ENCODE results near the gene MTOR. TPM values are rescaled to one million over a fixed set of nuclear protein-coding genes. Genes with fewer than 3 reads are reported as not detected.

Gene MTOR
- polyA plus RNA-seq, 1 of the 3 experiments (the other 2 are of a cell fraction): 20.9 TPM

DNA sequence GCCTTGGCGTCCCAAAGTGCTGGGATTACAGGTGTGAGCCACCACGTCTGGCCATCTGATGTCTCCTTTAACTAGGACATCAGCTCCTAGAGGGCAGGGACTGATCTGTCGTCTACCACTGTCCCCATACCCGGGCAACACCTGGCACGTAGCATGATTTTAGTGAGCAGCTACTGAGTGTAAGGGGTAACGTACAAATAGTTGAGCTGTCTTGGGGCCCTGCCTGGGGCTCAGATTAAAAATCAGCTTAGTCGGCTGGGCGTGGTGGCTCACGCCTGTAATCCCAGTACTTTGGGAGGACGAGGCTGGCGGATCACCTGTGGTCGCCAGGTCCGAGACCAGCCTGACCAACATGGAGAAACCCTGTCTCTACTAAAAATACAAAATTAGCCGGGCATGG, 204.3 kb downstream of the MTOR start:
- no peak overlapping the region for H3K9ac ChIP-seq
- TF ChIP-seq GATA2 (CRISPR knock-in tag; IDR thresholded peaks at IDR 0.05) (no peak), RCOR1 (IDR thresholded peaks at IDR 0.05; ENCODE audit: low read length) (no peak), SIN3A (IDR thresholded peaks at IDR 0.05; ENCODE audit: borderline replicate concordance, low read depth, low read length) (no peak), NFIC (IDR thresholded peaks at IDR 0.05; ENCODE audit: borderline replicate concordance) (no peak), POLR2AphosphoS5 (IDR thresholded peaks at IDR 0.05; ENCODE audit: low read depth, low read length) (no peak), TAF1 (IDR thresholded peaks at IDR 0.05; ENCODE audit: borderline replicate concordance, low read depth, low read length) (no peak), FOXM1 (IDR thresholded peaks at IDR 0.05; ENCODE audit: low read depth) (no peak), ELF1 (IDR thresholded peaks at IDR 0.05) (no peak), TCF12 (IDR thresholded peaks at IDR 0.05) (no peak), YY1 (IDR thresholded peaks at IDR 0.05; ENCODE audit: low read depth) (no peak)
- TF ChIP-seq, protein P1, sequence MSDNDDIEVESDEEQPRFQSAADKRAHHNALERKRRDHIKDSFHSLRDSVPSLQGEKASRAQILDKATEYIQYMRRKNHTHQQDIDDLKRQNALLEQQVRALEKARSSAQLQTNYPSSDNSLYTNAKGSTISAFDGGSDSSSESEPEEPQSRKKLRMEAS (IDR thresholded peaks at IDR 0.05; ENCODE audit: low read depth): no peak
- TF ChIP-seq, protein P2, sequence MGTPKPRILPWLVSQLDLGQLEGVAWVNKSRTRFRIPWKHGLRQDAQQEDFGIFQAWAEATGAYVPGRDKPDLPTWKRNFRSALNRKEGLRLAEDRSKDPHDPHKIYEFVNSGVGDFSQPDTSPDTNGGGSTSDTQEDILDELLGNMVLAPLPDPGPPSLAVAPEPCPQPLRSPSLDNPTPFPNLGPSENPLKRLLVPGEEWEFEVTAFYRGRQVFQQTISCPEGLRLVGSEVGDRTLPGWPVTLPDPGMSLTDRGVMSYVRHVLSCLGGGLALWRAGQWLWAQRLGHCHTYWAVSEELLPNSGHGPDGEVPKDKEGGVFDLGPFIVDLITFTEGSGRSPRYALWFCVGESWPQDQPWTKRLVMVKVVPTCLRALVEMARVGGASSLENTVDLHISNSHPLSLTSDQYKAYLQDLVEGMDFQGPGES (IDR thresholded peaks at IDR 0.05; ENCODE audit: low read depth, low read length): no peak
- no peak overlapping the region for H3K27ac ChIP-seq (ENCODE audit: low read depth in 2 of 2, low read length in 1 of 2)
- peaks cover 0 to 17% of the 10 kb centered on the region in 2 experiments for H3K36me3 ChIP-seq (replicated peaks in 1 of 2; ENCODE audit: control insufficient read depth in 1 of 2, insufficient read depth in 2 of 2, low read length in 1 of 2)
- no peaks in the 10 kb centered on the region for H3K9me2 ChIP-seq
- no peak overlapping the region for H3K4me2 ChIP-seq
- CTCF ChIA-PET: interaction anchor here (3.7 kb wide), 1 partner anchor 20 kb away, joined by 34 read pairs; no protein-coding TSS in a partner anchor
- peaks cover 31% of the 10 kb centered on the region for H3K79me2 ChIP-seq (ENCODE audit: insufficient read depth)
- H3K27me3 ChIP-seq (ENCODE audit: insufficient read depth): no peaks in the 10 kb centered on the region
- peaks cover 5% of the 10 kb centered on the region for H3F3A ChIP-seq (replicated peaks; ENCODE audit: insufficient read depth)
- H4K20me1 ChIP-seq (ENCODE audit: insufficient read depth): peaks cover 4% of the 10 kb centered on the region; the same call in 1 of the 2 replicates
- H3K9me3 ChIP-seq: no peaks in the 10 kb centered on the region
- WGBS (ENCODE audit: low lambda C conversion rate): 95% methylated on average over 13 of the region's 14 CpGs
- POLR2A ChIA-PET: no interaction called here
- no peak overlapping the region for H2AFZ ChIP-seq (ENCODE audit: low read depth)
- no peak for DNase-seq
- H3K4me1 ChIP-seq (ENCODE audit: control insufficient read depth in 1 of 2, insufficient read depth in 2 of 2, low read depth in 1 of 2, low read length in 1 of 2): peaks cover 5 to 20% of the 10 kb centered on the region in 2 experiments; a peak in 3 of 4 replicates
- no peak overlapping the region; a peak in 1 of 4 replicates for H3K4me3 ChIP-seq (ENCODE audit: low read depth in 2 of 2, low read length in 1 of 2)

DNA sequence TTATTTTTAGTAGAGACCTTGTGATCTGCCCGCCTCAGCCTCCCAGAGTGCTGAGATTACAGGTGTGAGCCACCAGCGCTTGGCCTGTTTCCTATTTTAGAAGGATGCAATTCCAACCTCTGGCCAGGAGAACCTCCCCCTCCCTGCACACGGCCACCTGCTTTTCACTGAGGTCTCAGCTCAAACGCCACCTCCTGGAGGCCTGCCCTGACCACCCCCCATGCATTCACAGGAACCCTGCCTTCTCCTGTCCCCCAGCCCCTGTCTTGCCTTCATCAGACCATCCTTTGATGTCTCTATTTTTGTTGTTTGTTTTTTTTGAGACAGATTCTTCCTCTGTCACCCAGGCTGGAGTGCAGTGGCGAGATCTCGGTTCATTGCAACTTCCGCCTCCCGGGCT, 204.9 kb downstream of the MTOR start:
- peaks cover 5% of the 10 kb centered on the region for H3F3A ChIP-seq (replicated peaks; ENCODE audit: insufficient read depth)
- WGBS (ENCODE audit: low lambda C conversion rate): 96% methylated on average over 8 of the region's 8 CpGs
- H3K4me3 ChIP-seq (ENCODE audit: low read depth in 2 of 2, low read length in 1 of 2): no peak overlapping the region
- no peak overlapping the region for H3K4me2 ChIP-seq
- peaks cover 4% of the 10 kb centered on the region; the same call in 1 of the 2 replicates for H4K20me1 ChIP-seq (ENCODE audit: insufficient read depth)
- H3K36me3 ChIP-seq (replicated peaks in 1 of 2; ENCODE audit: control insufficient read depth in 1 of 2, insufficient read depth in 2 of 2, low read length in 1 of 2): peaks cover 0 to 17% of the 10 kb centered on the region in 2 experiments
- H3K9me2 ChIP-seq: no peaks in the 10 kb centered on the region
- no peak overlapping the region for H3K27ac ChIP-seq (ENCODE audit: low read depth in 2 of 2, low read length in 1 of 2)
- H2AFZ ChIP-seq (ENCODE audit: low read depth): no peak overlapping the region
- CTCF ChIA-PET: interaction anchor here (3.7 kb wide), 1 partner anchor 20 kb away, joined by 34 read pairs; no protein-coding TSS in a partner anchor
- TF ChIP-seq MEF2A (IDR thresholded peaks at IDR 0.05; ENCODE audit: borderline replicate concordance, low read depth) (no peak), NFIC (IDR thresholded peaks at IDR 0.05; ENCODE audit: borderline replicate concordance) (no peak), CHD2 (IDR thresholded peaks at IDR 0.05; ENCODE audit: low read length, partially characterized antibody) (no peak)
- H3K9ac ChIP-seq: no peak overlapping the region
- no peaks in the 10 kb centered on the region for H3K9me3 ChIP-seq
- peaks cover 5 to 25% of the 10 kb centered on the region in 2 experiments; a peak in 3 of 4 replicates for H3K4me1 ChIP-seq (ENCODE audit: control insufficient read depth in 1 of 2, insufficient read depth in 2 of 2, low read depth in 1 of 2, low read length in 1 of 2)
- POLR2A ChIA-PET: no interaction called here
- no peaks in the 10 kb centered on the region for H3K27me3 ChIP-seq (ENCODE audit: insufficient read depth)
- peaks cover 31% of the 10 kb centered on the region for H3K79me2 ChIP-seq (ENCODE audit: insufficient read depth)
- DNase-seq: no peak

Small RNA genes within 50 kb of the gene (small RNA-seq; reads per million reads assigned to genes)
- 0 to 0.10 (median 0) reads per million in 7 experiments for gene RNU6-291P
- 0.06 to 5.7 (median 0.96) reads per million in 7 experiments for gene RNU6-537P
- 0 reads per million in 7 experiments for gene RPL39P6

Other genes starting within 250 kb of the MTOR start
- gene TARDBP, start 249.9 kb downstream of the MTOR start, polyA plus RNA-seq (2012; rRNA removed): 156 and 207 TPM in 2 replicates
- not detected in 2 replicates for gene MASP2, start 215.3 kb downstream of the MTOR start, polyA plus RNA-seq (2012; rRNA removed)
- 60.9 and 105 TPM in 2 replicates for gene SRM, start 202.5 kb downstream of the MTOR start, polyA plus RNA-seq (2012; rRNA removed)
- gene EXOSC10, start 162.7 kb downstream of the MTOR start, polyA plus RNA-seq (2012; rRNA removed): 62.5 and 79.8 TPM in 2 replicates
- gene ANGPTL7, start 73.2 kb downstream of the MTOR start, polyA plus RNA-seq (2012; rRNA removed): 0.08 and 0.16 TPM in 2 replicates
- gene UBIAD1, start 10.6 kb upstream of the MTOR start, polyA plus RNA-seq (2012; rRNA removed): 13.7 and 15.7 TPM in 2 replicates
- 0.08 and 0.15 TPM in 2 replicates for gene DISP3, start 216.6 kb upstream of the MTOR start, polyA plus RNA-seq (2012; rRNA removed)